AG04449 (cell line): ENCODE measurements around the gene NAV1.
"Not testable (repeated sequence)": the region's sequence is repeated elsewhere in the genome, so short reads cannot be mapped to it uniquely, and the experiment has no call there.

ENCODE experiments used
- CTCF ChIA-PET: fragments of 350-600 bp; formaldehyde crosslinking; extraction: SDS; loops from one replicate; lab custom pipeline; 2021; ENCODE audit warnings: antibody characterized with exemption; lab: Yijun Ruan, JAX
- POLR2A ChIA-PET: fragments of 400-600, 350-600 bp; formaldehyde crosslinking; extraction: SDS; loops from one replicate; lab custom pipeline; 2020; ENCODE audit warnings: antibody characterized with exemption, inconsistent platforms; lab: Yijun Ruan, JAX
- DNase-seq: peaks from one replicate; pipeline ENCODE4 v3.0.0-alpha.2; 2010; ENCODE audit warnings: low read depth, low spot score
- H3K4me3 ChIP-seq: 2 replicates; pipeline ENCODE4 v1.5.1; 2011; ENCODE audit warnings: low read depth, mild to moderate bottlenecking, control low read depth, low read length
- TF ChIP-seq, protein P1 (sequence below): IDR thresholded peaks from one replicate; pipeline ENCODE4 v1.5.1; 2011; ENCODE audit warnings: mild to moderate bottlenecking, moderate library complexity, low read length, control low read depth, inconsistent platforms; ENCODE audit not compliant: insufficient read depth; ENCODE audit errors: missing control alignments

The NAV1 gene

DNA sequence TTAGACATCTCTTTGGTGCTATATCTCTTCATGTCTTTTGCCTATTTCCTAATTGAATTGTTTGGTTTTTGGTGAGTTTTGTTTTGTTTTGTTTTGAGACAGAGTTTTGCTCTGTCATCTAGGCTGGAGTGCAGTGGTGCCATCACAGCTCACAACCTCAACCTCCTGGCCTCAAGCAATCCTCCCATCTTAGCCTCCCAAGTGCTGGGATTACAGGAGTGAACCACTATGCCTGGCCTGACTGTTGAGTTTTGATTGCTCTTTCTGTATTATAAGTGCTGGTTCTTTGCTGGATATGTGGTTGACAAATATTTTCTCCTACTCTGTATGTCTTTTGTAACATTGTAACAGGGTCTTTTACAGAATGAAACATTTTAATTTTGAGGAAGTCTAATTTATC is 38.0 kb downstream of the NAV1 start:
- TF ChIP-seq, protein P1, sequence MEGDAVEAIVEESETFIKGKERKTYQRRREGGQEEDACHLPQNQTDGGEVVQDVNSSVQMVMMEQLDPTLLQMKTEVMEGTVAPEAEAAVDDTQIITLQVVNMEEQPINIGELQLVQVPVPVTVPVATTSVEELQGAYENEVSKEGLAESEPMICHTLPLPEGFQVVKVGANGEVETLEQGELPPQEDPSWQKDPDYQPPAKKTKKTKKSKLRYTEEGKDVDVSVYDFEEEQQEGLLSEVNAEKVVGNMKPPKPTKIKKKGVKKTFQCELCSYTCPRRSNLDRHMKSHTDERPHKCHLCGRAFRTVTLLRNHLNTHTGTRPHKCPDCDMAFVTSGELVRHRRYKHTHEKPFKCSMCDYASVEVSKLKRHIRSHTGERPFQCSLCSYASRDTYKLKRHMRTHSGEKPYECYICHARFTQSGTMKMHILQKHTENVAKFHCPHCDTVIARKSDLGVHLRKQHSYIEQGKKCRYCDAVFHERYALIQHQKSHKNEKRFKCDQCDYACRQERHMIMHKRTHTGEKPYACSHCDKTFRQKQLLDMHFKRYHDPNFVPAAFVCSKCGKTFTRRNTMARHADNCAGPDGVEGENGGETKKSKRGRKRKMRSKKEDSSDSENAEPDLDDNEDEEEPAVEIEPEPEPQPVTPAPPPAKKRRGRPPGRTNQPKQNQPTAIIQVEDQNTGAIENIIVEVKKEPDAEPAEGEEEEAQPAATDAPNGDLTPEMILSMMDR: no peak
- no peak for DNase-seq
- ChIA-PET POLR2A (no interaction called here), CTCF (interaction anchor here (1.5 kb wide), 1 partner anchor 18 kb away, joined by 3 read pairs; no protein-coding TSS in a partner anchor)
- no peak overlapping the region for H3K4me3 ChIP-seq

DNA sequence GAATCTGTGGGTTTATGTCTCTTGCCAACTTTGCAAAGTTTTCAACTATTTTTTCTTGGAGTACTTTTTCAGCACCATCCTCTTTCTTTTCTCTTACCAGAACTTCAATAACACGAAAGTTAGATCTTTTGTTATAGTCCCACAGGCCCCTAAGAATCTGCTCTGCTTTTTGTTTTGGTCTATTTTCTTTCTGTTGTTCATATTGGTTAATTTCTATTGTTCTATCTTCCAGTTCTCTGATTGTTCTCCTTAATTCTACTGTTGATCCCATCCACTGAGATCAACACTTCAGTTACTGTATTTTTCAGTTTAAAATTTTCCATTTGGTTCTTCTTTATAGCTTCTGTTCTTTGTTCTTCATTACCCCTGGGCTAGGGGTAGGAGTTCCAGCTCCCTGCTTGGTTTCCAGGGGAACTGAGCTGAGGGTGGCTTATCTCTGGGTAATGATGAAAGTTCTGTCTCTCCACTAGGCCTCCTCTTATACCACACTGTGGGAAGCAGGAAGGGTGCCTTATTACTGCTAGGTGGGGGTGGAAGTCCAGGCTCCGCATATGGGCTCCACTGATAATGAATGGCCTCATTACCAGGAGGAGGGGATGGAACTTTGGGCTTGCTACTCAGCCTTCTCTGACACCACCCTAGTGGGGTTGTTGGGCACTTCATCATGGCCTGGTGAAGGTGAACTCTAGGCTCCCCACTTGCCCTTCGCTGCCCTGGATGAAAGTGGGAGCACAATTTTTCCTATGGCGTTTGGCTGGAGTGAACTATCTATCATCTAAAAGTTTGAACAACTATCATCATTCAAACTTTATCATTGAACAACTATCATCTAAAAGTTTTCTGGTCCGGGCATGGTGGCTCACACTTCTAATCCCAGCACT is 39.3 kb downstream of the NAV1 start:
- CTCF ChIA-PET: interaction anchor here (1.5 kb wide), 1 partner anchor 20 kb away, joined by 3 read pairs; no protein-coding TSS in a partner anchor
- H3K4me3 ChIP-seq: no peak overlapping the region
- no peak for DNase-seq
- TF ChIP-seq, protein P1: no peak
- POLR2A ChIA-PET: no interaction called here

DNA sequence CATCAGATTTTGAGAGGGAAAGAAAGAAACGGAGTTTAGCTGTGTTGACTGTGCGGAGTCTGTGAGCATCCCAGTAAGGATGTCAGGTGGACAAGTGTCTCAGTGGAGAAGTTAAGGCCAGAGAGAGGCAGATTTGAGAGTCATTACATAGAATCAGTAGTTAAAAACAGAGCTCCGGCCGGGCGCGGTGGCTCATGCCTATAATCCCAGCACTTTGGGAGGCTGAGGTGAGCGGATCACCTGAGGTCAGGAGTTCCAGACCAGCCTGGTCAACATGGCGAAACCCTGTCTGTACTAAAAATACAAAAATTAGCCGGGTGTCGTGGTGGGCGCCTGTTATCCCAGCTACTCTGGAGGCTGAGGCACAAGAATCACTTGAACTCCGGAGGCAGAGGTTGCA is 42.4 kb downstream of the NAV1 start:
- POLR2A ChIA-PET: interaction anchor here (0.6 to 1.8 kb wide), 4 partner anchors 12 to 22 kb away, joined by 3 to 16 read pairs (median 8); no protein-coding TSS in a partner anchor
- CTCF ChIA-PET: interaction anchor here (0.7 to 2.2 kb wide), 8 partner anchors 9 to 68 kb away, joined by 3 to 7 read pairs (median 3); no protein-coding TSS in a partner anchor
- H3K4me3 ChIP-seq, DNase-seq: not testable (repeated sequence)

DNA sequence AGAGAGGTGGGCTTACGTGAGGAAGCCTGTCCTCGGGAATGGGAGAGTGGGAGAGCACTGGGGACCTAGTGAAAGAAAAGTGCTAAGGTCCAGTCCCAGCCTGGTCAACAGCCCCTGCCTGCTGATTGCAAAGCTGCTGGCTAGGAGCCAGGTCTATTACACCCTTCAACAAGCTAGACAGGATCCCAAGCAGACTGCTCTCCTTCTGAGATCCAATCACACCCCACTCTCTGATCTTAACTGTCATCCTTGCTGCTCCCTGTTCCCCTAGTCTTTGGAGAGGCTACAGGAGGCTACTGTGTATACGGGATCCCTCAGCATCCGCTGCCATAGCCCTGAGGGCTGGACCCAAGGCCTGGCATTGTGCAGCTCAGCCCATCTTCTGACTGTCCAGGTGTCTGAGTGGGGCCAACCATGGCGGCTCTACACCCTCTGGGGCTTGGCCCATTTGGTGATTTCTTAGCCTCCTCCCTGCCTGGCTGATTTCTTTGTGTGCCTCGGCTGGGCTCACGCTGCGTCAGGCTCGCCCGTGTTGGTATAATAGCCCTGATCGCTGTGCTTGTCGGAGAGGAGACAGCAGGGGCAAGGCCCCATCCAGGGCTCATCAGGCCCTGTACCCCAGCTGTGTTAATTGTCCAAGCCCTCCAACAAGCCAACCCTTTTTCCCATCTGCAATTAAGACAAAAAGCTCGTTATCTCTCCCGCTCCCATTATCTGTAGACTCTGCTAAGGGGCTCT is 43.9 kb downstream of the NAV1 start:
- ChIA-PET CTCF (interaction anchor here (0.9 to 2.2 kb wide), 10 partner anchors 14 to 197 kb away, joined by 3 to 7 read pairs (median 4); no protein-coding TSS in a partner anchor), POLR2A (interaction anchor here (0.6 to 1.8 kb wide), 10 partner anchors 11 to 114 kb away, joined by 3 to 16 read pairs (median 3); no protein-coding TSS in a partner anchor)
- DNase-seq: no peak
- H3K4me3 ChIP-seq: no peak overlapping the region
- TF ChIP-seq, protein P1: no peak

DNA sequence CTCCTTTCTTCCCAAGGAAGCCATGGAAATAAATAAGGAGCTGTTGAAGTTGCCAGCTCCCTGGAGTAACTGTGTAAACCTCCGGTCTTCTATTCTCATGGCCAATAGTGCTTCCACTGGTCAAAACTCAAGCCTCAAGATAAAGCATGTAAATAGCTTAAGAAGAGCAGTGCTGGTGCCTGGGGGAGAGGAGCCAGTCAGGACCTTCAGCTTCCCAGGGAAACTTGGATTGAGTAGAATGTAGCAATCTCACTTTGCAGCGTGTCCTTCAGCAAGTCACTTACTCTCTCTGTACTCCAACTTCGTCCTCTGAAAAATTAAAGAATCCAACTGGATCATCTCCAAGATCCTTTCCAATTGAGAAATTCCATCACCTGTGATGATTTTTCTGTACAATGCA is 44.7 kb downstream of the NAV1 start:
- DNase-seq: no peak
- no peak overlapping the region for H3K4me3 ChIP-seq
- CTCF ChIA-PET: interaction anchor here (0.9 to 1.8 kb wide), 5 partner anchors 19 to 120 kb away, joined by 3 to 7 read pairs (median 4); no protein-coding TSS in a partner anchor
- POLR2A ChIA-PET: interaction anchor here (1.6 to 1.8 kb wide), 2 partner anchors 10 to 25 kb away, joined by 4 to 5 read pairs; no protein-coding TSS in a partner anchor
- TF ChIP-seq, protein P1: no peak

DNA sequence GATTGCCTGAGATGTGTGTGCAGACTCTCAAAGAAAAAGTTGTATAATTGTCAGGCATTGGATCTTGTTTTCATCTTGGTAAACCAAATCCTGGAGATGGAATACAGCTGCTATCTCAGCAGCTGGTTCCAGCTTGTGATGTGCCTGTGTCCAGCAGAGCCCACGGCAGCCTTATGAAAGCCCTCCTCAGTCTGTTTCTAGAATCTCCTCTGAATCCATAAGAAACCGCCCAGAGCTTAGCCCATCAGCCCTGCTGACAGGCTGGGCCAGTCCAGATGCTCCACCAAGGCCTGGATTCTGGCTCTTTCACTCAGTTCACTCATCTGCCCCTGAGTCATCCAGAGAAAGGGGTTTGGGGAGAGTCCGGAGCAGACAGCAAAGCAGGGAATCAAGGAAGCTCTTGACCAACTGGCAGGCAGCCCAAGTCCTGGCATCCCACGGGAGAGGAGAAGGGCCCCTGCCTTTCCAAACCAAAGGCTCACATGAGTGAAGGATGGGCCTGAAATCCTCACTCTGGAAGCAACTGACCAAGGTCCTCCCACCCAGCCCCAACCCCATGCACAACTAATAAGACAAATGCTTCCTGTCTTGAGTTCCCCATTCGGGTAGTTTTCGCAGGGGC is 45.7 kb downstream of the NAV1 start:
- TF ChIP-seq, protein P1: no peak
- POLR2A ChIA-PET: interaction anchor here (0.8 to 2.3 kb wide), 5 partner anchors 9 to 54 kb away, joined by 3 to 10 read pairs (median 5); no protein-coding TSS in a partner anchor
- no peak overlapping the region for H3K4me3 ChIP-seq
- DNase-seq: no peak
- CTCF ChIA-PET: interaction anchor here (0.7 to 1.1 kb wide), 3 partner anchors 20 to 245 kb away, joined by 3 read pairs; no protein-coding TSS in a partner anchor
